Type B pancreatic cell (in vitro differentiated cells): Measurements from ENCODE around the gene SVIL. TPM values are rescaled to one million over a fixed set of nuclear protein-coding genes. Genes with fewer than 3 reads are reported as not detected.

Source experiments
- DNase-seq: peaks from one replicate; pipeline ENCODE4 v3.0.0; 2021; ENCODE audit warnings: mixed read lengths; ENCODE audit not compliant: unreplicated experiment; ENCODE audit errors: extremely low spot score
- H3K27ac Mint-ChIP-seq: 2 replicates; pipeline ENCODE4 v1.8.0; 2021; ENCODE audit warnings: mild to moderate bottlenecking, mixed read lengths
- H3K27me3 Mint-ChIP-seq: 2 replicates; pipeline ENCODE4 v1.8.0; 2021; ENCODE audit warnings: mixed read lengths
- H3K36me3 Mint-ChIP-seq: 2 replicates; pipeline ENCODE4 v1.8.0; 2021; ENCODE audit warnings: mixed read lengths
- H3K4me1 Mint-ChIP-seq: one replicate; pipeline ENCODE4 v1.8.0; 2021; ENCODE audit warnings: mixed read lengths; ENCODE audit not compliant: unreplicated experiment
- H3K4me3 Mint-ChIP-seq: 2 replicates; pipeline ENCODE4 v1.8.0; 2021; ENCODE audit warnings: mild to moderate bottlenecking, mixed read lengths
- H3K9me3 Mint-ChIP-seq: 2 replicates; pipeline ENCODE4 v1.8.0; 2021; ENCODE audit warnings: mixed read lengths
- total RNA-seq: library from RNA; stranded (reverse); gene quantifications from 2 replicates; pipeline ENCODE4 v1.2.1, GENCODE V29; 2021; ENCODE audit warnings: low replicate concordance
- TF ChIP-seq, protein P1 (sequence below): fragments of 200-600 bp; sonication (generic); conservative IDR thresholded peaks from 2 replicates; pipeline ENCODE4 v1.5.0; 2021; ENCODE audit warnings: antibody characterized with exemption, mild to moderate bottlenecking

Gene SVIL
- total RNA-seq, 1 donor from 2014 or later = 171 TPM

DNA sequence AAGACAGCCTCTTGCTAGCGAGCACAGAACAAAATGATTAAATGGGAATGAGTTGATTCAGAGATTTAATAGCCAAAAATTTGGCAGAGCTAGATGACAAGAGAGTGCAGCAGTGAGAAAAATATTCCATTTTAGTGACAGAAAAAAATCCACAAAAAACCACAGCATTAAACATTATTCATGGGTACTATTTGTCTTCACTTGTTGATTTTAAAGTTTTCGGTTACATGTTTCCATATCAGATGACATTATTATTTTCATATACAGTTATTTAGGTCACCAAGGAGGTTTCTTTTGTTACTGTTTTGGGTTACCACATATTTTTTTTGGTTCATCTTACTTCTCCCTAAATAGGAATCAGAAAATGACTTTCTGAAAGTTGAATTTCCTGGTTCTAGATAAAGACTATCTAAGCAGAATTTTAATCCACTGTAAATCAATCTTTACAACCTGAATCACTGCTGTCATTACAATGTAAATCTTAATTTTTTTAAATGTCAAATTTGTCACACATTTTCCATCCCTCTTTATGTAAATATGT is 87.9 kb downstream of the SVIL start:
- no peak for DNase-seq
- TF ChIP-seq, protein P1, sequence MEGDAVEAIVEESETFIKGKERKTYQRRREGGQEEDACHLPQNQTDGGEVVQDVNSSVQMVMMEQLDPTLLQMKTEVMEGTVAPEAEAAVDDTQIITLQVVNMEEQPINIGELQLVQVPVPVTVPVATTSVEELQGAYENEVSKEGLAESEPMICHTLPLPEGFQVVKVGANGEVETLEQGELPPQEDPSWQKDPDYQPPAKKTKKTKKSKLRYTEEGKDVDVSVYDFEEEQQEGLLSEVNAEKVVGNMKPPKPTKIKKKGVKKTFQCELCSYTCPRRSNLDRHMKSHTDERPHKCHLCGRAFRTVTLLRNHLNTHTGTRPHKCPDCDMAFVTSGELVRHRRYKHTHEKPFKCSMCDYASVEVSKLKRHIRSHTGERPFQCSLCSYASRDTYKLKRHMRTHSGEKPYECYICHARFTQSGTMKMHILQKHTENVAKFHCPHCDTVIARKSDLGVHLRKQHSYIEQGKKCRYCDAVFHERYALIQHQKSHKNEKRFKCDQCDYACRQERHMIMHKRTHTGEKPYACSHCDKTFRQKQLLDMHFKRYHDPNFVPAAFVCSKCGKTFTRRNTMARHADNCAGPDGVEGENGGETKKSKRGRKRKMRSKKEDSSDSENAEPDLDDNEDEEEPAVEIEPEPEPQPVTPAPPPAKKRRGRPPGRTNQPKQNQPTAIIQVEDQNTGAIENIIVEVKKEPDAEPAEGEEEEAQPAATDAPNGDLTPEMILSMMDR = no peak
- H3K9me3 Mint-ChIP-seq = no peaks in the 10 kb centered on the region
- no peak overlapping the region for H3K4me3 Mint-ChIP-seq
- no peak overlapping the region for H3K27ac Mint-ChIP-seq
- H3K36me3 Mint-ChIP-seq = peaks cover 26% of the 10 kb centered on the region
- H3K4me1 Mint-ChIP-seq = peaks cover 12% of the 10 kb centered on the region
- no peaks in the 10 kb centered on the region for H3K27me3 Mint-ChIP-seq

DNA sequence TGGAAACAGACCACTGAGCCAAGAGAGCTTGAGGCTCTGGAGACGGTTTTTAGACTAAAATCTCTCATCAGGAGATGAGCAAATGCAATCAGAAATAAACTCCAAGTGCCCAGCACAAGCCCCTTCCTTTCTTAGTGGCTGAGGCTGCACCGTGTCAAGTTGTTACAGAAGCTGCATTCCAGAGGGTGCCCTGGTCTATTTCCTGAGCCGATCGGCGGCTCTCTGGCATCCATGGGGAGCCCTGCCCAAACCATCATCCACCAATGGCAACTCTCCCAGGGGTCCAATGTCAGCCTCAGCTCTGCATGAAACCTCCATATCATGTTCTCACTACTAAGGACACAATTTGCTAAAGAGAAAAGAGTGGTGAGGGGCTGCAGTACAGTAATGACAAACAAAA is 89.6 kb downstream of the SVIL start:
- TF ChIP-seq, protein P1 = no peak
- Mint-ChIP-seq H3K36me3 (peaks cover 19% of the 10 kb centered on the region), H3K4me1 (peaks cover 16% of the 10 kb centered on the region)

DNA sequence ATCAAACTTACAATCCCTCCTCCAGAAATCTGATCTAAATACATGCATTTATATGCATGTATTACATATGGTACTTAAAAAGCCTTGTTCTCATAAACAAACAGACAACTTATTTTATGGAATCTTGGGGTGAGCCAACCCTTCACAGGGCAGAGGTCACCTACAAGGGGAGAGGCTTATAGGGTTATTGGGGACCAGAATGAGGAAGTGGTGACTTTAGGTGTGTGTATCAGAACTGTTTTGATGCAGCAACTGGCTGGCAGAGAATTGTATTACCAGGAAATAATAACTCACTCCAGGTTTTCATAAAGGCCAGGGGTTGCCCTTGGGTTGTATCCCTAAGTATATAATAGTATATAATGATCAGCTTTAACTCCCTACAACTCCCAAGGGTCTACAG is 91.1 kb downstream of the SVIL start:
- peaks cover 28% of the 10 kb centered on the region for H3K36me3 Mint-ChIP-seq

More for the DNA sequence above, 89.6 kb downstream of the SVIL start:
- no peak for DNase-seq
- no peak overlapping the region for H3K4me3 Mint-ChIP-seq
- no peaks in the 10 kb centered on the region for H3K9me3 Mint-ChIP-seq
- no peaks in the 10 kb centered on the region for H3K27me3 Mint-ChIP-seq
- no peak overlapping the region for H3K27ac Mint-ChIP-seq

DNA sequence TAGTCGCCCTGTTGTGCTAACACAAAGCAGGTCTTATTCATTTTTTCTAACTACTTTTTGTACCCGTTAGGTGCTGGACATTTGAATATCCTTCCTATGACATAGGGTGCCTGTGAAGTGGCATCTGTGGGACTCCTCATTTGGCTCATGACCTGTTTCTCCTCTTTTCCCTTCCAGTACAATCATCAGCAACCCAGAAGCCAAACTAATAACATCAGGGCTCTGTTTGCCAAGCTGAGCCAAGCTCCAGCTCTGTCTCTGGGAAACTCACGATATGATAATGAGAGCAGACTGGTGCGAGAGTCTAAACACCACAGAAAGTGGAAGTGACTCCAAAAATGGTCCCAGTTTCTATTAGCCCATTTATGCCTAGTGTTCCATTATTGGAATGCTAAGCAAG is 92.0 kb downstream of the SVIL start:
- H3K9me3 Mint-ChIP-seq = no peaks in the 10 kb centered on the region
- H3K27me3 Mint-ChIP-seq = no peaks in the 10 kb centered on the region
- no peak overlapping the region for H3K4me3 Mint-ChIP-seq
- peaks cover 33% of the 10 kb centered on the region for H3K4me1 Mint-ChIP-seq
- no peak for DNase-seq
- TF ChIP-seq, protein P1 = no peak
- peaks cover 26% of the 10 kb centered on the region for H3K36me3 Mint-ChIP-seq
- peak overlapping the region; percentile 45 for H3K27ac Mint-ChIP-seq

More for the DNA sequence above, 91.1 kb downstream of the SVIL start:
- DNase-seq = no peak
- Mint-ChIP-seq H3K27ac (peak overlapping the region; percentile 15), H3K9me3 (no peaks in the 10 kb centered on the region), H3K4me3 (no peak overlapping the region), H3K27me3 (no peaks in the 10 kb centered on the region), H3K4me1 (peaks cover 26% of the 10 kb centered on the region)
- TF ChIP-seq, protein P1 = no peak

DNA sequence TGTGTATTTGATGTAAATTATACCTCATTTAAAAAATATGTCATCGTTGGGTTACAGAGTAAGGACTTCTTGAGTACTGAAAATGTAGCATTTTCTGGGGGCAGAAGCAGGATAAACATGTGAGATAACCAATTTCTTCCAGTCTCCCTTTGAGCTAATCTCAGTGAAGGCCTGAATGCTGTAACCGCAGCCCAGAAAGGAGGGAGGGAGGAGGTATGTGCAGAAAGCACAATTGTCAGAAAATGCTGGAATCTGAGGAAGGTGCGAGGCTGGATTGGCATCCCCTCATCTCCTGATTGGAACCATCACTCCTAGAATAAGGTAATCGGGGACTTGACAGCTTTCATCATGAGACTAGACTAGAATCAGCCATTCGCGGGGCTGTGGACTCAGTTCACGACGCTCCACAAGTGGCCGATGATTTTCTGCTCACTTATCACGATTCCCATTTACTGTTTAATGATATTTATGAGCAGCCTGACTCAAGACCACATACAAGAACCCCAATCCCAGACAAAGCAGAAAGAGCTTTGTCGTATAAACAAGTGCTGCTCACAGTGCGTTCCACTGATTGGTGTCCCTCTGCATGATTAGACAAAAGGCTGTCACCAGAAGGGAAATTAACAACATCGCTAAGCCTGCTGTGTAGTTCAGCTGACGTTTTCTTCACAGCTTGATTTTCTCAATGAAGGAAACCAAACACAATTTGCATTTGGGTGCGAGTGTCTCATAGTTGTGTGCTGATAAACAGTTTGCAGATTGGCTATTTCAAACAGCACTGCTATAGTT is 93.2 kb downstream of the SVIL start:
- no peak for DNase-seq
- peaks cover 34% of the 10 kb centered on the region for H3K4me1 Mint-ChIP-seq
- no peaks in the 10 kb centered on the region for H3K9me3 Mint-ChIP-seq
- H3K27ac Mint-ChIP-seq = no peak overlapping the region
- TF ChIP-seq, protein P1 = no peak
- H3K4me3 Mint-ChIP-seq = no peak overlapping the region
- H3K27me3 Mint-ChIP-seq = no peaks in the 10 kb centered on the region
- H3K36me3 Mint-ChIP-seq = peaks cover 26% of the 10 kb centered on the region
